Stimulated activated CD4-positive, alpha-beta T cell treated with anti-CD3 and anti-CD28 coated beads, Interleukin-15, amount 100 ng/mL, for 24 hours (primary cell): ENCODE results near the gene MEPE.
"Not testable (repeated sequence)": the region's sequence is repeated elsewhere in the genome, so short reads cannot be mapped to it uniquely, and the experiment has no call there.

Source experiments
- DNase-seq: peaks from one replicate; pipeline ENCODE4 v3.0.0-alpha.2; 2020

The MEPE gene

DNA sequence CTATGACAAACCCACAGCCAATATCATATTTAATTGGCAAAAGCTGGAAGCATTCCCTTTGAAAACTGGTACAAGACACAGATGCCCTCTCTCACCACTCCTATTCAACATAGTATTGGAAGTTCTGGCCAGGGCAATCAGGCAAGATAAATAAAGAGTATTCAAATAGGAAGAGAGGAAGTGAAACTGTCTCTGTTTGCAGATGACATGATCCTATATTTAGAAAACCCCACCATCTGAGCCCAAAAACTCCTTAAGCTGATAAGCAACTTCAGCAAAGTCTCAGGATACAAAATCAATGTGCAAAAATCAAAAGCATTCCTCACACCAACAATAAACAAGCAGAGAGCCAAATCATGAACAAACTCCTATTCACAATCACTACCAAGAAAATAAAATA is 58.0 kb downstream of the MEPE start:
- DNase-seq: not testable (repeated sequence)

DNA sequence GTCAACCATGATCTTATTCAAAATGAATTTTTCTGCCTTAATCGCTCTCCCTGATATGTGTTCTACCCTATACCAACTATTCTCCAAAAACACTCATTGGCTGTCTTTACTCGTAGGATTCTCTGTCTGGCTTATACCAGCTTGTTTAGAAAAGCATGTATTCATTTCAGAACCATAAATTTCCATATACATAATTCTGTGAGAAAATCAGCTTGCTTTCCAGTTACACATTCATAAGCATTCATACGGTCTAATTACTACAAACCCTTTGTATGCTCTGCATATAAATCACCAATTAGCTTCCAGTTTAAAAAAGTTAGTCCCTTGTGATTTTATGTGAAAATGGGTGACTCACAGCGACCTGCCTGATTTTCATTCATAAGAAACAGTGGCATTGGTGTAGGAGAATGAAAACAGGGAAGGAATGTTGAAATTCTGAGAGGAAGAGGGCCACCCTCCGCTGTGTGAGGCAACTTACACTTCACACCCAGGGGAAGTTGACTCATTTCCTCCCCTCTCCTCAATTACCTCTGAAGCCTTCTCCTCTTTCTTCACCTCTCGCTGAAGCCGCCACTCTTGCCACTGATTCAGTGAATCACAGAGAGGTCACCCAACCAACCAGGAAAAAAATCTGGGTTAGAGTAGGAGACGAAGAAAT is 63.3 kb downstream of the MEPE start:
- DNase-seq: peak; percentile 48
